IPS-15b (cell line): ENCODE measurements around the gene ARMC12.

Source experiments
- H3K27me3 ChIP-seq: one replicate; pipeline ENCODE4 v1.6.1; 2013; ENCODE audit warnings: low read length; ENCODE audit not compliant: control insufficient read depth, insufficient read depth
- H3K36me3 ChIP-seq: one replicate; pipeline ENCODE4 v1.6.1; 2013; ENCODE audit warnings: low read length; ENCODE audit not compliant: control insufficient read depth, insufficient read depth
- H3K4me1 ChIP-seq: one replicate; pipeline ENCODE4 v1.6.1; 2013; ENCODE audit warnings: mild to moderate bottlenecking, low read length; ENCODE audit not compliant: control insufficient read depth, insufficient read depth
- H3K4me3 ChIP-seq: one replicate; pipeline ENCODE4 v1.5.1; 2013; ENCODE audit warnings: low read depth, low read length
- H3K9ac ChIP-seq: one replicate; pipeline ENCODE4 v1.6.1; 2013; ENCODE audit warnings: low read depth, mild to moderate bottlenecking, low read length
- H3K9me3 ChIP-seq: one replicate; pipeline ENCODE4 v1.6.1; 2013; ENCODE audit warnings: mild to moderate bottlenecking, low read length; ENCODE audit not compliant: control insufficient read depth, insufficient read depth

Gene ARMC12

DNA sequence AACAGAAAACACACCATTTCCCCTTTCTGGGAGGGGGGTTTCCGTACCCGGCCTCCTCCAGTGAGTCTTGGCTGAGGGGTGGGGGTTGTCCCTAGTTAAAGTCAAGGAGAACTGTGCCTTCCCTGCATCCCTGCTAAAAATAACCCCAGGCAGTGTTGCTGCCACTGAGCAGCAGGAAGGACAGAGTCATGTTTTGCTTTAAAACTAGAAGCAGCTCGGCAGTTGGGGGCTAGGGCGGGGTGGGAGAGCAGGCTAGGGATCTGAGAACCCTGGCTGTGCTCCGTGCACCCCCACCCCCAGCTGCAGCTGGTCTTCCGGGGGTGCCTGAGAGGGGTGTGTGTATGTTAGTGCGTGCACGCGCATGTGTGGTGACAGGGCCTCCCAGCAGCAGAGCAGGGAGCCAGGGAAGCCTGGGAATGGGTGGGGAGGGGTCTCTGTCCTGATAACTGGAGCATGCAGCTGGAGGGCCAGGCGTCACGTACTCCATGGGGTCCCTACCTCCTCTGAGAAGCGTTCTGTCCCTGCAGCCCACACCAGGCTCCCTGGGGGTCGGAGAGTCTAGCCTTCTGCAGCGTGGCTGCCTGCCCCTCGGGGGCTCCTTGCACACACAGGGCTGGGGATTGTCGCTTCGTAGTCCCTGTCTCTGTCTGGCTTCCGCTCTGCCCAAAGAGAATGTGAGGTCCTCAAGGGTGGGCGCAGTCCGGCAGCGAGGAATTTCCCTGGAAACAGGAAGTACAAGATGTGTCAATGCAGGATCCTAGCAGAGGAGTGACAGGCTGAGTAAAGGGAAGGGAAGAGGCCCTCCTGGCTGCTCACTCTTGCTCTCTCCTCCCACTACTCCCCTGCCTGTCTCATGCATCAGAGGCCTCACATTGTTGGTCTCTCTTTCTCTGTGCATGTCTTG, 16.8 kb upstream of the ARMC12 start:
- Histone ChIP-seq H3K9ac (peak overlapping the region; percentile 17), H3K27me3 (no peaks in the 10 kb centered on the region), H3K4me3 (no peak overlapping the region), H3K4me1 (peaks cover 24% of the 10 kb centered on the region), H3K36me3 (no peaks in the 10 kb centered on the region), H3K9me3 (no peaks in the 10 kb centered on the region)

GRCh38 chr6:35722121-35722761, 14.6 kb upstream of the ARMC12 start:
- peaks cover 29% of the 10 kb centered on the region for H3K4me1 ChIP-seq
- H3K36me3 ChIP-seq = no peaks in the 10 kb centered on the region
- H3K4me3 ChIP-seq = no peak overlapping the region
- H3K27me3 ChIP-seq = peaks cover 12% of the 10 kb centered on the region
- H3K9me3 ChIP-seq = no peaks in the 10 kb centered on the region
- H3K9ac ChIP-seq = no peak overlapping the region

DNA sequence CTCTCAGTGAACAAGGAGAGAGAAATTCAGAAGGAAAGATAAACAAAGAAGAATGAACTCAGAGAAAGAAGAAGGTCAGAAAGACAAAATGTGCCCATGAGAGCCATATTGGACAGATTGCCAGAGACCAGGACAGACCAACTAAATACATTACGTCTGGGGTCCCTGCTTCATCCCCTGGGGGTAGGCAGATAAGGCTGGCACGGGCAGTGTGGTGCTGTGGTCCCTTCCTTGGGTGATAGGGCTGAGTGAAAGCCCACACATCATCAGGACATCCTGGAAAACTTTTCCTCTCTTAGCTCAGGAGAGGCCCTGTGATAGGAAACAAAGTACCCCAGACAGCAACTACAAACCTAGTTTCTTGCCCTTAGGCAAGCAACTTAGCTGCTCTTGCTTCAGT, 13.2 kb upstream of the ARMC12 start:
- peaks cover 27% of the 10 kb centered on the region for H3K4me1 ChIP-seq
- peaks cover 14% of the 10 kb centered on the region for H3K27me3 ChIP-seq
- no peak overlapping the region for H3K4me3 ChIP-seq
- H3K9me3 ChIP-seq = no peaks in the 10 kb centered on the region
- H3K36me3 ChIP-seq = no peaks in the 10 kb centered on the region
- H3K9ac ChIP-seq = no peak overlapping the region

GRCh38 chr6:35724059-35724458, 12.8 kb upstream of the ARMC12 start:
- H3K9me3 ChIP-seq = no peaks in the 10 kb centered on the region
- no peak overlapping the region for H3K9ac ChIP-seq
- H3K27me3 ChIP-seq = peaks cover 15% of the 10 kb centered on the region
- H3K4me3 ChIP-seq = no peak overlapping the region
- H3K4me1 ChIP-seq = peaks cover 29% of the 10 kb centered on the region
- no peaks in the 10 kb centered on the region for H3K36me3 ChIP-seq

DNA sequence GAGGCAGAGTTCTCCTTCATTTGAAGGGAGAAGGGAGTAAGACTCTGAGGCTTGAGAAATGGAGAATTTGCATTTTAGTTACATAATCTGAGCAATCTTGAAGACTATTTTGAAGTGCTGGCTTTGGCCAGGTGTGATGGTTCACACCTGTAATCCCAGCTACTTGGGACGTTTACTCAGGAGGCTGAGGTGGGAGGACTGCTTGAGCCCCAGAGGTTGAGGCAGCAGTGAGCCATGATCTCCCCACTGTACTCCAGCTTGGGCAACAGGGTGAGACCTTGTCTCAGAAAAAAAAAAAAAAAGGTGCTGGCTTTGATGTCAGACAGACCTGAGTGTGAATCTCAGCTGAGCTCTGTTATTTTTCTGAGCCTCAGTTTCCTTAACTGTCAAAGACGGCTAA, 12.4 kb upstream of the ARMC12 start:
- no peak overlapping the region for H3K4me3 ChIP-seq
- H3K9ac ChIP-seq = no peak overlapping the region
- H3K27me3 ChIP-seq = peaks cover 18% of the 10 kb centered on the region
- peaks cover 25% of the 10 kb centered on the region for H3K4me1 ChIP-seq
- H3K9me3 ChIP-seq = no peaks in the 10 kb centered on the region
- H3K36me3 ChIP-seq = no peaks in the 10 kb centered on the region

DNA sequence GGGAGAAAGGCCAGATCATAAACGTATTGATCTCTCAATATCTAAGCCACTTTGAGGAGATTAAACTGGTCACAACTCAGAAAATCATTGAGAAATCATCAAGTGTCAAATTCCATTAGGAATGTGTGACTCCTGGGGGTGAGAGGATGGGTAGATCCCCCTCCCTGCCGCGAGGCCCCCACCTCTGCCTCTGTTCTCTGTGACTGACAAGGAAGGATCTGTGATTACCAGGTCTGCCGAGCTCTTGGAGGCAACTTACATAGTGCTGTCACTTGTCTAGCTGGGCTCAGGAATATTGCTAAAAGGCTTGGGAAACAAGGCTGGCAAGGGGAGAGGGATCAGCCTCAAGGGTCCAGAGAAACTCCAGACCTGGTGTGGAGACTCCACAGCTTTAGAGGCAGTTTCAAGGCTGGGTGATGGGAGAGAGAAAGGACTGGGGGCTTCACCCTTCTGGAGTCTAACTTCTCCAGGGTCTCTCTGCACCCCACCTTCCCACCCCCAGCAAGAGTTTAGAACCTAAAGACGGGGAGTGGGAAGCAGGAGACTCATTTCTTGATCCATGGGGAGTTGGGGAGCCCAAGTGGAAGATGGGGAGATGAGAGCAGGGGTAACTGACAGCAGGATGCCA, 11.6 kb upstream of the ARMC12 start:
- Histone ChIP-seq H3K4me1 (peaks cover 22% of the 10 kb centered on the region), H3K36me3 (no peaks in the 10 kb centered on the region), H3K27me3 (peaks cover 18% of the 10 kb centered on the region), H3K9me3 (no peaks in the 10 kb centered on the region), H3K4me3 (no peak overlapping the region), H3K9ac (no peak overlapping the region)

DNA sequence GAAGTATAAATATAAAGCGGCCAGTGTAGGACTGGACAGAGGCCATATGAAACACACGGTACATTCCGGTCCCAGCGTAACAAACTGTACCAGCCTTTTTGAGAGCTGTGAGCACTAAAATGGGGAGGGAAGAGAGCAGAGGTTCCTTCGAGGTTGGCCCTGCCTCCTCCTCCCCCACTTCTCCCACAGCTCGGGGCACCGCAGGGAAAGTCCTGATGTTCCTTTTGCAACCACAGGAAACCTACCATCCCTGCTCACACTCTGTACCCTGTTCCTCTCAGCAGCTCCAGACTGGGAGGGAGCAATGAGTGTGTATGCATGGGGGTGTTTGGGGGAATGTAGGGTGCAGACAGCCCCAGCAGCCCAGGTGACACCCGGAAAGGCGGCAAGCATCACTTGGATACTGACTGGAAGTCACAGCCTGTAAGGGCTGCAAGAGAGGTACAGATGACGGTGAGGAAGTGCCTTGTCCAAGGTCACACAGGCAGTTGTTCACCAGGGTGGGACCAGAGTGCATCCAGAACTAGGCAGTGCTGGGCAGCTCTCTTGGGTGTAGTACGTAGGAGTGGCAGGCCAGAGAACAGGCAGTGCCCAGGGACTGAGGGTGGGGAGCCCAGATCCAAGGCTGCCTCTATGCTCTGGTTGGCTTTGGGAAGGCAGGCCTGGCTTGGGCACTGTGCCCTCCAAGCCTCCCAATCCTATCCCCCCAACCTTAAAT, 11.0 kb upstream of the ARMC12 start:
- peaks cover 18% of the 10 kb centered on the region for H3K27me3 ChIP-seq
- H3K36me3 ChIP-seq = no peaks in the 10 kb centered on the region
- peaks cover 15% of the 10 kb centered on the region for H3K4me1 ChIP-seq
- no peak overlapping the region for H3K9ac ChIP-seq
- no peak overlapping the region for H3K4me3 ChIP-seq
- no peaks in the 10 kb centered on the region for H3K9me3 ChIP-seq

- Histone ChIP-seq H3K4me3 (peak overlapping the region; percentile 82), H3K9ac (peak overlapping the region; percentile 80), H3K36me3 (no peaks in the 10 kb centered on the region), H3K27me3 (peaks cover 18% of the 10 kb centered on the region), H3K4me1 (peaks cover 17% of the 10 kb centered on the region), H3K9me3 (no peaks in the 10 kb centered on the region)
Observed at GRCh38 chr6:35727231-35727934, 9.4 kb upstream of the ARMC12 start.

GRCh38 chr6:35727935-35728682, 8.7 kb upstream of the ARMC12 start:
- Histone ChIP-seq H3K9me3 (no peaks in the 10 kb centered on the region), H3K4me1 (peaks cover 20% of the 10 kb centered on the region), H3K36me3 (no peaks in the 10 kb centered on the region)

DNA sequence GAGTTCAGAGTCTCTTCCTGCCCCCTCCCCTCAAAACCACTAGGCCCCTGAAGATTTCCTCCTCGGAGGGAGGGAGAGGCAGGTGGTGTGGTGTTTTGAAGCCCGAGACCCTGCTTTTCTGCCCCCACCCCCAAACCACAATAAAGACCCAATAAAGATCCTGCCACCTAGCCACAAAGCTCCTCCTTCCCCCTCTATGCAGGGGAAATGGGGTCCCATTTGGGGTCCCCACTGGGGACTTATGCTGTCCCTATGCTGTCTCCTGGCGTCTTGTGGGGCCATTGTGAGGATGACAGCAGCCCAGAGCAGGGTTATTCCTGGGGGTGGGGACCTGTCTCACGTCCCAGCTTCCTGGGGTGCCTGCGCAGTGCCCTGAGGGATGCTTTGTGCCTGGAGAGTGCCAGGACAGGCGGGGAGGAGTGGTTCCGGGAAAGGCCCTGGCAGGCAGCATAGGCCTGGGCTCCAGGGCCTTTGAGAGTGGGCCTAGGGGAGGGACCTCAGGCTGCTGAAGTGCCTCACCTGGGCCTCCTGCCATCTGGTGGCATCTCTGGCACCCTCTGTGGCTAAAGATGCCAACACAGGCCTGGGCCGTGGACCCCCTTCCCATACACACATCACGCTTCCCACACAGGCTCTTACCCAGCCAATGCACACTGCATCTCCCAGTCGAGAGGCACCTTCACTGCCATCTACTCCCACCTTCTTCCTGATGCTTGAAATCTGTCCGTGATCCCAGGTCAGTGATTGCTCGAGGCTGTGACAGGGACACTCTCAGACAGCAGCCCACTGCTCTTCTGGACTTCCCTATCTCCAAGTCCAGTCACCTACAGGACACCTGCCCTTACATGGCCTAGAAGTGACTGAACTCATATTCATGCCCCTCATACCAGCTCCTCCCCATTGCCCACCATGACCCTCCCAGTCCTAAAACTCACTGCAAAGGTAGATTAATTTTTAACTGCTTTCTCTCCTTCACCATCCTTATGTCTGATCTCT, 7.9 kb upstream of the ARMC12 start:
- peaks cover 18% of the 10 kb centered on the region for H3K27me3 ChIP-seq
- peak overlapping the region; percentile 82 for H3K4me3 ChIP-seq
- peaks cover 20% of the 10 kb centered on the region for H3K4me1 ChIP-seq
- H3K9ac ChIP-seq = peak overlapping the region; percentile 16
- no peaks in the 10 kb centered on the region for H3K9me3 ChIP-seq
- no peaks in the 10 kb centered on the region for H3K36me3 ChIP-seq

More at GRCh38 chr6:35727935-35728682, 8.7 kb upstream of the ARMC12 start:
- Histone ChIP-seq H3K27me3 (peaks cover 18% of the 10 kb centered on the region), H3K4me3 (peak overlapping the region; percentile 82), H3K9ac (peak overlapping the region; percentile 80)
